K562 (cell line): ENCODE data around the gene SLC25A11. TPM values are rescaled to one million over a fixed set of nuclear protein-coding genes. Genes with fewer than 3 reads are reported as not detected.

Experiments used
- CCAR2 ChIP-seq: fragments of 200-400 bp; formaldehyde crosslinking; IDR thresholded peaks from 2 replicates; pipeline ENCODE4 v1.6.1; 2017; ENCODE audit warnings: mild to moderate bottlenecking, low read depth, low read length
- DMBX1 ChIP-seq: fragments of 250-450 bp; sonication (Bioruptor Pico); IDR thresholded peaks from 2 replicates; pipeline ENCODE4 v1.8.0; 2022; ENCODE audit warnings: inconsistent platforms, mild to moderate bottlenecking, moderate library complexity, borderline replicate concordance
- DNMT1 ChIP-seq: fragments of 450-650 bp; IDR thresholded peaks from 2 replicates; pipeline ENCODE4 v1.6.1; 2016; ENCODE audit warnings: antibody characterized with exemption, mild to moderate bottlenecking
- FOXA3 ChIP-seq, 2 experiments: fragments of 450-650 bp in 1 of 2; sonication (generic) in 1 of 2; formaldehyde crosslinking; IDR thresholded peaks in 1 of 2; conservative IDR thresholded peaks in 1 of 2; 2 replicates each; pipeline versions ENCODE4 v1.4.0 to v1.8.0; 2020 to 2022; ENCODE audit warnings: mild to moderate bottlenecking in 2 of 2, missing genetic modification reagents in 1 of 2
- JUNB ChIP-seq: fragments of 450-650 bp; formaldehyde crosslinking; conservative IDR thresholded peaks from 2 replicates; pipeline ENCODE4 v1.4.0; 2020; ENCODE audit warnings: mild to moderate bottlenecking
- KLF13 ChIP-seq: fragments of 450-650 bp; IDR thresholded peaks from 2 replicates; pipeline ENCODE4 v1.6.1; 2016; ENCODE audit warnings: missing genetic modification characterization, low read depth, mild to moderate bottlenecking, missing compliant biosample characterization, moderate library complexity, borderline replicate concordance
- PTTG1 ChIP-seq: fragments of 450-650 bp; IDR thresholded peaks from 2 replicates; pipeline ENCODE4 v1.6.1; 2016; ENCODE audit warnings: low read depth, mild to moderate bottlenecking, missing genetic modification characterization, missing compliant biosample characterization
- ZFP36 ChIP-seq: fragments of 150-350 bp; IDR thresholded peaks from 2 replicates; pipeline ENCODE4 v1.6.1; 2018; ENCODE audit warnings: low read length, low read depth; ENCODE audit not compliant: partially characterized antibody
- ZNF316 ChIP-seq: fragments of 450-650 bp; IDR thresholded peaks from 2 replicates; pipeline ENCODE4 v1.6.1; 2016
- ZNF551 ChIP-seq: fragments of 250-450 bp; sonication (Bioruptor Pico); IDR thresholded peaks from 2 replicates; pipeline ENCODE4 v1.5.0; 2021; ENCODE audit warnings: mild to moderate bottlenecking, moderate library complexity
- ZNF668 ChIP-seq: fragments of 250-450 bp; sonication (Bioruptor Pico); IDR thresholded peaks from 2 replicates; pipeline ENCODE4 v1.8.0; 2022; ENCODE audit warnings: mild to moderate bottlenecking, inconsistent platforms
- polyA plus RNA-seq, 8 experiments: library from polyadenylated mRNA; depleted of rRNA in 4 of 8; stranded (reverse) in 5 of 8; unstranded in 3 of 8; fragments of >200 nt; fragmentation: Nextera tagmentation in 2 of 8; fragmentation: Illumina TruSeq in 1 of 8; extraction: Ambion mirVana in 2 of 8; extraction: Trizol in 1 of 8; gene quantifications; 2 replicates each; pipeline versions ENCODE4 v1.2.1 to v1.2.3, GENCODE V29; 2011 to 2014; ENCODE audit warnings: inconsistent platforms in 1 of 8, missing spikeins in 1 of 8
- total RNA-seq, 7 experiments: library from RNA; depleted of rRNA in 6 of 7; stranded (reverse); fragments of >200 nt in 6 of 7; fragmentation: Illumina TruSeq in 2 of 7; extraction: Trizol in 2 of 7; gene quantifications; 2 replicates each; pipeline versions ENCODE4 v1.2.1 to v1.2.3, GENCODE V29; 2011 to 2021; ENCODE audit warnings: low replicate concordance in 1 of 7
- TF ChIP-seq, protein P1 (sequence below), 2 experiments: fragments of 450-650 bp; IDR thresholded peaks; 2 replicates each; pipeline ENCODE4 v1.6.1; 2018; ENCODE audit warnings: mild to moderate bottlenecking in 2 of 2, low read depth in 1 of 2; ENCODE audit not compliant: partially characterized antibody in 2 of 2
- TF ChIP-seq, protein P2 (sequence below): sonication (generic); formaldehyde crosslinking; IDR thresholded peaks from 2 replicates; pipeline ENCODE4 v1.8.0; 2022; ENCODE audit warnings: mild to moderate bottlenecking, missing genetic modification reagents
- TF ChIP-seq, protein P3 (sequence below): fragments of 450-650 bp; IDR thresholded peaks from 2 replicates; pipeline ENCODE4 v1.6.1; 2017; ENCODE audit warnings: antibody characterized with exemption
- TF ChIP-seq, protein P4 (sequence below): fragments of 450-650 bp; formaldehyde crosslinking; IDR thresholded peaks from 2 replicates; pipeline ENCODE4 v1.4.0; 2020; ENCODE audit warnings: mild to moderate bottlenecking
- TF ChIP-seq, protein P5 (sequence below): sonication (generic); formaldehyde crosslinking; IDR thresholded peaks from 2 replicates; pipeline ENCODE4 v1.8.1; 2023; ENCODE audit warnings: mild to moderate bottlenecking, missing genetic modification reagents

SLC25A11 gene
- total and polyA plus RNA-seq, 9 of the 15 experiments (the other 6 are each of a cell fraction or from before 2014, with no cell fraction given), result 3.1 to 56.7 (median 32.9) TPM

DNA sequence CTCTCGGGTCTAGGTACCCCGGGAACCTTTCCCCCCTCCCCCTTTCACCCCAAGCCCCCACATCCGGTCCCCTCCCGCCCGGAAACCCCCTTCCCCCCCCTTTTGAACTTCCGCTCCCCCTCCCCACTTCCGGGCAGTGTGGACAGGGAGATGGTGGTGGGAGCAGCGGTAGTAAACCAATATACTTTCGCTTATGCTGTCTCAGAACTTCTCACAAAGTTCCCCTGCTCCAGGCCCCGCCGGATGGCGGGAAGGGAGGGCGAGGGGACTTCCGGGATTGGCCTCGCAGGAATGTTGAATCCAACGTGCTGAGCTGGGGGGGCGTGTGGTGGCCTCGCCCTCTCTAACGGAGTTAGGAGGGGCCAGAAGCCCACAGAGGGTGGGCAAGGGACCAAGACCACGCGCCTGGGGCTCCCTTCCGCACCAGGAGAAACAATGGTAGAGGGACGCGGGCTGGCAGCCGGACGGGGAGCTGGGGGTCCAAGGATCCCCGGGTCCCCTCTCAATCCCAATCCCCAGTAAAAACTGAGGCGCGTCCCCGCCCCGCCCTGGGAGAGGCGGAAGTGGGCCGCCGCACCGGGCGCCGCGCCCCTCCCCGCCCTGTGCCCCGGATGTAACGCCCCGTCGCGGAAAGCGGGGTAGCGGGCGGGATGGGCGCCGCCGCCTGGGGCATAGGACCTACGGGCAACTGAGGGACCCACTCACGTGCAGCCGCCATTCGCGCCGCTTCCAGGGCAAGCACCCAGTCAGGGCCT, 7.7 kb upstream of the SLC25A11 start (continued):
- no peak for TF ChIP-seq DMBX1
- no peak for TF ChIP-seq PTTG1 (tag)
- TF ChIP-seq, protein P1, sequence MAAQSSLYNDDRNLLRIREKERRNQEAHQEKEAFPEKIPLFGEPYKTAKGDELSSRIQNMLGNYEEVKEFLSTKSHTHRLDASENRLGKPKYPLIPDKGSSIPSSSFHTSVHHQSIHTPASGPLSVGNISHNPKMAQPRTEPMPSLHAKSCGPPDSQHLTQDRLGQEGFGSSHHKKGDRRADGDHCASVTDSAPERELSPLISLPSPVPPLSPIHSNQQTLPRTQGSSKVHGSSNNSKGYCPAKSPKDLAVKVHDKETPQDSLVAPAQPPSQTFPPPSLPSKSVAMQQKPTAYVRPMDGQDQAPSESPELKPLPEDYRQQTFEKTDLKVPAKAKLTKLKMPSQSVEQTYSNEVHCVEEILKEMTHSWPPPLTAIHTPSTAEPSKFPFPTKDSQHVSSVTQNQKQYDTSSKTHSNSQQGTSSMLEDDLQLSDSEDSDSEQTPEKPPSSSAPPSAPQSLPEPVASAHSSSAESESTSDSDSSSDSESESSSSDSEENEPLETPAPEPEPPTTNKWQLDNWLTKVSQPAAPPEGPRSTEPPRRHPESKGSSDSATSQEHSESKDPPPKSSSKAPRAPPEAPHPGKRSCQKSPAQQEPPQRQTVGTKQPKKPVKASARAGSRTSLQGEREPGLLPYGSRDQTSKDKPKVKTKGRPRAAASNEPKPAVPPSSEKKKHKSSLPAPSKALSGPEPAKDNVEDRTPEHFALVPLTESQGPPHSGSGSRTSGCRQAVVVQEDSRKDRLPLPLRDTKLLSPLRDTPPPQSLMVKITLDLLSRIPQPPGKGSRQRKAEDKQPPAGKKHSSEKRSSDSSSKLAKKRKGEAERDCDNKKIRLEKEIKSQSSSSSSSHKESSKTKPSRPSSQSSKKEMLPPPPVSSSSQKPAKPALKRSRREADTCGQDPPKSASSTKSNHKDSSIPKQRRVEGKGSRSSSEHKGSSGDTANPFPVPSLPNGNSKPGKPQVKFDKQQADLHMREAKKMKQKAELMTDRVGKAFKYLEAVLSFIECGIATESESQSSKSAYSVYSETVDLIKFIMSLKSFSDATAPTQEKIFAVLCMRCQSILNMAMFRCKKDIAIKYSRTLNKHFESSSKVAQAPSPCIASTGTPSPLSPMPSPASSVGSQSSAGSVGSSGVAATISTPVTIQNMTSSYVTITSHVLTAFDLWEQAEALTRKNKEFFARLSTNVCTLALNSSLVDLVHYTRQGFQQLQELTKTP (IDR thresholded peaks at IDR 0.05; ENCODE audit: low read depth in 1 of 2, partially characterized antibody in 2 of 2), result no peak
- peak; percentile 65; the same call in 1 of the 2 replicates for TF ChIP-seq KLF13 (tag)
- TF ChIP-seq, protein P2, sequence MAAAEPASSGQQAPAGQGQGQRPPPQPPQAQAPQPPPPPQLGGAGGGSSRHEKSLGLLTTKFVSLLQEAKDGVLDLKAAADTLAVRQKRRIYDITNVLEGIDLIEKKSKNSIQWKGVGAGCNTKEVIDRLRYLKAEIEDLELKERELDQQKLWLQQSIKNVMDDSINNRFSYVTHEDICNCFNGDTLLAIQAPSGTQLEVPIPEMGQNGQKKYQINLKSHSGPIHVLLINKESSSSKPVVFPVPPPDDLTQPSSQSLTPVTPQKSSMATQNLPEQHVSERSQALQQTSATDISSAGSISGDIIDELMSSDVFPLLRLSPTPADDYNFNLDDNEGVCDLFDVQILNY, result no peak
- no peak for TF ChIP-seq ZFP36
- TF ChIP-seq CCAR2, result no peak
- TF ChIP-seq JUNB (CRISPR knock-in tag), result no peak
- no peak for TF ChIP-seq ZNF668 (CRISPR knock-in tag)
- TF ChIP-seq ZNF551 (CRISPR knock-in tag), result no peak
- TF ChIP-seq ZNF316, result no peak
- TF ChIP-seq, protein P3, sequence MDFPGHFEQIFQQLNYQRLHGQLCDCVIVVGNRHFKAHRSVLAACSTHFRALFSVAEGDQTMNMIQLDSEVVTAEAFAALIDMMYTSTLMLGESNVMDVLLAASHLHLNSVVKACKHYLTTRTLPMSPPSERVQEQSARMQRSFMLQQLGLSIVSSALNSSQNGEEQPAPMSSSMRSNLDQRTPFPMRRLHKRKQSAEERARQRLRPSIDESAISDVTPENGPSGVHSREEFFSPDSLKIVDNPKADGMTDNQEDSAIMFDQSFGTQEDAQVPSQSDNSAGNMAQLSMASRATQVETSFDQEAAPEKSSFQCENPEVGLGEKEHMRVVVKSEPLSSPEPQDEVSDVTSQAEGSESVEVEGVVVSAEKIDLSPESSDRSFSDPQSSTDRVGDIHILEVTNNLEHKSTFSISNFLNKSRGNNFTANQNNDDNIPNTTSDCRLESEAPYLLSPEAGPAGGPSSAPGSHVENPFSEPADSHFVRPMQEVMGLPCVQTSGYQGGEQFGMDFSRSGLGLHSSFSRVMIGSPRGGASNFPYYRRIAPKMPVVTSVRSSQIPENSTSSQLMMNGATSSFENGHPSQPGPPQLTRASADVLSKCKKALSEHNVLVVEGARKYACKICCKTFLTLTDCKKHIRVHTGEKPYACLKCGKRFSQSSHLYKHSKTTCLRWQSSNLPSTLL, result no peak
- TF ChIP-seq DNMT1, result no peak
- TF ChIP-seq, protein P4, sequence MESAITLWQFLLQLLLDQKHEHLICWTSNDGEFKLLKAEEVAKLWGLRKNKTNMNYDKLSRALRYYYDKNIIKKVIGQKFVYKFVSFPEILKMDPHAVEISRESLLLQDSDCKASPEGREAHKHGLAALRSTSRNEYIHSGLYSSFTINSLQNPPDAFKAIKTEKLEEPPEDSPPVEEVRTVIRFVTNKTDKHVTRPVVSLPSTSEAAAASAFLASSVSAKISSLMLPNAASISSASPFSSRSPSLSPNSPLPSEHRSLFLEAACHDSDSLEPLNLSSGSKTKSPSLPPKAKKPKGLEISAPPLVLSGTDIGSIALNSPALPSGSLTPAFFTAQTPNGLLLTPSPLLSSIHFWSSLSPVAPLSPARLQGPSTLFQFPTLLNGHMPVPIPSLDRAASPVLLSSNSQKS (CRISPR knock-in tag), result no peak
- TF ChIP-seq, protein P5, sequence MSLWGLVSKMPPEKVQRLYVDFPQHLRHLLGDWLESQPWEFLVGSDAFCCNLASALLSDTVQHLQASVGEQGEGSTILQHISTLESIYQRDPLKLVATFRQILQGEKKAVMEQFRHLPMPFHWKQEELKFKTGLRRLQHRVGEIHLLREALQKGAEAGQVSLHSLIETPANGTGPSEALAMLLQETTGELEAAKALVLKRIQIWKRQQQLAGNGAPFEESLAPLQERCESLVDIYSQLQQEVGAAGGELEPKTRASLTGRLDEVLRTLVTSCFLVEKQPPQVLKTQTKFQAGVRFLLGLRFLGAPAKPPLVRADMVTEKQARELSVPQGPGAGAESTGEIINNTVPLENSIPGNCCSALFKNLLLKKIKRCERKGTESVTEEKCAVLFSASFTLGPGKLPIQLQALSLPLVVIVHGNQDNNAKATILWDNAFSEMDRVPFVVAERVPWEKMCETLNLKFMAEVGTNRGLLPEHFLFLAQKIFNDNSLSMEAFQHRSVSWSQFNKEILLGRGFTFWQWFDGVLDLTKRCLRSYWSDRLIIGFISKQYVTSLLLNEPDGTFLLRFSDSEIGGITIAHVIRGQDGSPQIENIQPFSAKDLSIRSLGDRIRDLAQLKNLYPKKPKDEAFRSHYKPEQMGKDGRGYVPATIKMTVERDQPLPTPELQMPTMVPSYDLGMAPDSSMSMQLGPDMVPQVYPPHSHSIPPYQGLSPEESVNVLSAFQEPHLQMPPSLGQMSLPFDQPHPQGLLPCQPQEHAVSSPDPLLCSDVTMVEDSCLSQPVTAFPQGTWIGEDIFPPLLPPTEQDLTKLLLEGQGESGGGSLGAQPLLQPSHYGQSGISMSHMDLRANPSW (CRISPR knock-in tag), result no peak
- 0 out of 4 replicates have a peak, but pooled peaks of 1 of the 2 experiments have one; percentile 33 for TF ChIP-seq FOXA3 (CRISPR knock-in tag; conservative IDR thresholded peaks at IDR 0.05 in 1 of 2, IDR thresholded peaks at IDR 0.05 in 1 of 2)
